Activated T-cell treated with anti-CD3 and anti-CD28 coated beads for 48 hours (primary cell): ENCODE results near the gene AKT3.
"Not testable (repeated sequence)": the region's sequence is repeated elsewhere in the genome, so short reads cannot be mapped to it uniquely, and the experiment has no call there.

Experiments
- DNase-seq: peaks from one replicate; pipeline ENCODE4 v3.0.0-alpha.2; 2020; ENCODE audit warnings: low read depth

Gene AKT3

DNA sequence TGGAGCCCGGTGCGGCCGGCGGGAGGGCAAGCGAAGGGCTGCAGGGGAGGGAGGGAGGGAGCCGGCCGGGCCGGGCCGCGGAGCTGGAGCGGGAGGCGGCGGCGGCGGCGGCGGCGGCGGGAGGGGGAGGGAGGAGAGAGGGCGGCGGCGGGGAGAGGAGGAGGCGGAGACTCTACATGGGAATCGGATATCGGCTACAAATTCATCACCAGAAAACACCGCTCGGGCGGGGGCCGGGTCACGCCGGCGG is at the start of gene AKT3:
Gene AKT3, minus strand, starts transcription at position 42 of the 250 bp plus-strand sequence. CDS start 7,073 bp downstream, outside the sequence.
- no peak for DNase-seq

DNA sequence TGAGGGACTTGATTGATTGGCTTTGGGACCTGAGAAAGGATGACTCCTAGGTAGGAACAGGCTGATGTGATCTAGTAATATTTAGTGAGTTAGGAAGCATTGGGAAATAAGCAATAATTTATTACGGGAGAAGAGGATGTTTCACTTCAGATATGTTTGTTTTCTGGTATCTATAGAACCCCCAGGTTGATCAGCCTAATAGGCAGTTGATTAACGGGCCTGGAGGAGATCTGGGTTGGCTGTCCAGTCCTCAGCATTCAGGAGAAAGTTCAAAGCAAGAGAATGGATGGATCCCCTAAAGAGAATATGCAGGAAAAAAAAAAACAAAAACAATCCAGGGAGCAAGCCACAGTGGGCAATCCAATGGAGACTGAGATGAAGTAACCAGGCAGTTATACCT is 48.2 kb upstream of the AKT3 start:
- no peak for DNase-seq

DNA sequence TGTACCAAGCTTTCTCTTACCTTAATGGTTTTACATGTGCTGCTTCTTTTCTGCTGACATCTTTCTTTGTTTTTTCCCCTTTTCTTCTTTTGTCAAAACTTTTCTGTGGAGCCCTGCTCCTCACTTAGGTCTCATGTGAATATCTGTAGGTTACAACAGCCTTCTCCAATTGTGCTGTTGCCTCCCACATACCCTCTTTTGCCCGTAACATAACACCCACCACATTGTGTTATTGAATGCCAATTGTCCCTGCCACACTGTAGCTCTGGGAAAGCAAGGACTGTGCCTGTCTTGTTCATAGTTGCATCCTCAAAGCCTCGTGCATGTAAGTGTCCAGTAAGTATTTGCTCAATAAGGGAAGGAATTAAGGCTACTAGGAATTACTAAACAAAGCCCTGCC is 46.3 kb upstream of the AKT3 start:
- DNase-seq: no peak

DNA sequence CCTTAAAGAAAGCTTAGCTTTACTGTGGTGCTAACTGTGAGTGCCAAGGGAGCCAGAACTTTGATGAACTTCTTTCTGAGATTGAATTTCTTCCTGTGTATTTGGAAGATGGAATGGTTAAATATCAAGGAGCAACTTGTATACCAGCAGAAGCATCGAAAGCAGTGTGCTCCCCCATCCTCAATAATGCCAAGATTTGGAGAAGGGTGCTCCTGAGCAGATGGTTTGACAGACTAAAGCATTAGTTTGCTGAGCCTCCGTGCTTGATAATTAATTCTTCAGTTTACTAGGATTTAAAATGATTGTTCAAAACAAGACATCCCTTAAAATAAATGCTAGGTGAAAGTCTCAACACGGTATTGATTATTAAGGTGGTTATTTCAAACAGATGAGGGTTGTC is 42.4 kb upstream of the AKT3 start:
- no peak for DNase-seq

DNA sequence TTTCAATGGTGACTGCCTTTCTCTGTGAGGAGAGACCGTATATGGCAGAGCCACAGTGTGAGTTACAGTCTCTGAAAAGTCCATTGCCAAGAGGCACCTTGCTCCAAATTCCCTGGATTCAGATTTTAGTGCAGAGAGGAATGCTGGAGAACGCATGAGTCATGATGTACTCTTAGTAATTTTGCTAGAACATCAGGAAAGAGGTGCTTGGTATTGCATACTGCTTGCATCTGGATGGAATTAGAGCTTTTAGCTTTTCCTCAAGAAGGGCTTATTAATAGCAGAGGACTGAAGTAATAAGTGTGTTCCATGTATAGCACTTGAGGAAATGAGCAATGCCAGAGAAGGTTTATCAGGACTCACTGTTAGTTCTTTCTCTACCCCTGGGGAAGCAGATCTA is 40.5 kb upstream of the AKT3 start:
- no peak for DNase-seq

DNA sequence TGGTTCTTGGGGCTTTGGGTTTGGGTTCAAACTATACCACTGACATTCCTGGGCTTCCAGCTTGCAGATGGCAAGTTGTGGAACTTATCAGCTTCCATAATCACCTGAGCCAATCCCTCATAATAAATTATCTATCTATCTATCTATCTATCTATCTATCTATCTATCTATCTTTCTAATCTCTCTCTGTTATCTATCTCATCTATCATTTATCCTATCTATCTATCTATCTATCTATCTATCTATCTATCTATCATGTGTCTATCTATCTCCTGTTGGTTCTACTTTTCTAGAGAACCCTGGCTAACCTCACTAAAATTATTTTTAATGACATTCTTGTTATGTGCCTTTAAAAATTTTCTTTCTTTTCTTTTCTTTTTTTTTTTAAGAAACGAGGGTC is 35.8 kb upstream of the AKT3 start:
- no peak for DNase-seq

DNA sequence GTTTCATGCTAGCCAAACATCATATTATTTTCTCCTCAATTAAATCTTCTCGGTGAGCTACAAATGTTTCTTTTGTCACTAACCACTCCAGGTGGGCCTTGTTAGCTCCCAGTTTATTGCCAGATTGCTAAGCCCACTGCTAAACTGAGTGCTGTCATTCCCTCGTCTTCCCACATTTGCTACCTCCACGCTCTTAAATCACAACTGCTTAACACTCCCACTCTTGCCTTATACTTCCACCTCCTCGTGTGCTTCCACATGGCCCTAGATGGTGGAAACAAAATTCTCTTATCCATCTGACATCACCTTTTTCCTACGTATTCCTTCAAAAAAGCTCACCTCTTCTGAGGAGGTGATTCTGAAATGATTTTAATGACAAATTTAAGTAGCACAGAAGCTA is 34.6 kb upstream of the AKT3 start:
- DNase-seq: no peak

DNA sequence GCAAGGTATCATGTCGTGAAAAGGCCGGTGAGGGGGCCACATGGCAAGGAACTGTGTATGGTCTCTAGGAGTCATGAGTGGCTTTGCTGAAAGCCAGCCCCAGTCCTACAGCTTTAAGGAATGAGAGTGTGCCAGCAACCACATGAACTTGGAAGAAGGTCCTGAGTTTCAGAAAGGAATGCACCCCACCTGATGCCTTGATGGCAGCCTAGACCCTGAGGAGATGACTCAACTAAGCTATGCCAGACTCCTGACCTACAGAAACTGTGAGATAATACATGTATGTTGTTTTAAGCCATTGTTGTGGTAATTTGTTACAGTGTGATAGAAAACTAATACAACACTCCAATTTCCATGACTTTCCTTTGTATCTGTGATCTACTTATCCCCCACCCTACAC is 33.5 kb upstream of the AKT3 start:
- DNase-seq: no peak

DNA sequence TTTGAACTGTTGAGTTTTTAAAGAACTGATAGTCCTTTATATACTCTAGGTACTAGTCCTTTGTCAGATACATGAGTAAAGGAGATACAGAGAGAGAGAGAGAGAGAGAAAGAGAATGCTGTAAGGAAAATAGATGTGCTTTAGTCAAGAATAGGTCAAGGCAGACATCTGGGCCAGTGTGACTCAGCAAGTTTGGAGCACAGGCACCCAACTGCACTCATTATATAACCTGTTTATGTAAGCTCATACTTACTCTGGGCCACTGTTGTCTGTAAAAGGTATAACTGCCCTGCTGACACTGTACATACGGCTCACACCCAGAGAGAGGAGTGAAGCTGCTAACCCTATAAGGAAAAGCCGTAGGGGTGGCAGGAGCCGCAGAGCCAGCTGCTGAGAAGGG is 32.2 kb upstream of the AKT3 start:
- DNase-seq: no peak

DNA sequence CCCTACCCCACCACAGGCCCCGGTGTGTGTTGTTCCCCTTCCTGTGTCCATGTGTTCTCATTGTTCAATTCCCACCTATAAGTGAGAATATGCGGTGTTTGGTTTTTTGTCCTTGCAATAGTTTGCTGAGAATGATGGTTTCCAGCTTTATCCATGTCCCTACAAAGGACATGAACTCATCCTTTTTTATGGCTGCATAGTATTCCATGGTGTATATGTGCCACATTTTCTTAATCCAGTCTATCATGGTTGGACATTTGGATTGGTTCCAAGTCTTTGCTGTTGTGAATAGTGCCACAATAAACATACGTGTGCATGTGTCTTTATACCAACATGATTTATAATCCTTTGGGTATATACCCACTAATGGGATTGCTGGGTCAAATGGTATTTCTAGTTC is 27.0 kb upstream of the AKT3 start:
- not testable (repeated sequence) for DNase-seq

DNA sequence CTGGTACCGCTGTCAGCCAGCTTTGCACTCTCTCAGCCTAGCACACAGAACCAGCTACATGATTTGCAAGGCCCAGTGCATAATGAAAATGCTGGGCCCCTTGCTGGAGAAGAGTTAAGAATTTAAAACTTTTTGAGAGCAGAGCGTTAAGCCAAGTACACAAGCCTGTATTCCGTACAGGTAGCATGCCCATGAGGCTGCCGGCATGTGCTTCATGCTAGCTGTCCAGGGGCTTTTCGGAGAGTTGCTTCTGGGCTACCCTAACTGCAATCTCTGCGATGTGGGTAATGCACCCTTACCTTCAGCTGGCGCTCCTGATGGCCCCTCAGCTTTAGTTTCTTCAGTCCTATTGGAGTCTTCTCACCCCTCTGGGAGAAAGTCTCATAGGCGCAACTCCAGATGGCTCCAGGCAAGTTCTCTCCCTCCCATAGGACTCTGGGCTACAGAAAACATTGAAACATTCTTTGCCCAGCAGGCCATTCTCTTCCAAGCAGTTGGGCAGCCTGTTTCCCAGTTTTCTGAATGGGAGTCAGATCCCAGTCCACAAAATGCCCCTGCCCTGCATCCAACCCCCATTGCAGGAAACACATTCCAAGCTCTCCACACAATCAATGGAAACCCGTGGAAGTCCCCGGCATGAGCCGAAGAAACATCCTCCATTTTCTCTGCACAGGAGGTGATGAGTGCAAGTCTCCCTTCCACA is 5.7 kb upstream of the AKT3 start:
- no peak for DNase-seq

DNA sequence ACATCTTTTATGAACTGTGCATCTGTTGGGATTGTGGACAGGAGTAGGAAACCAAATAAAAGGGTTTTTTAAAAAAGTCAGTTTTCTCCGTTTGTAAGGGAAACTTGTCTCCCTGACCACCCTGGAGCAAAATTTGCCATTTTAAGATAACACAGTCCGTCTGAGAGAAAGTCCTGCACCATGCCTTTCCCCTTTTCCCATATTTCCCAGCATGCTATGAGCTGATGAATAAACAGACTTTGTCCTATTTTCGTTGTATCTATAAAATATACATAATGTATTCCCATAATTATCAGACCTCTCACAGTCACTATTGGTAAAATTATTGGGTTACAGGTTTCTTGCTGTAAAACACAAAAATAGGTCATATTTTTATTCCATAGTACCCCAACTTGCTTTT is 1.7 kb upstream of the AKT3 start:
- no peak for DNase-seq

DNA sequence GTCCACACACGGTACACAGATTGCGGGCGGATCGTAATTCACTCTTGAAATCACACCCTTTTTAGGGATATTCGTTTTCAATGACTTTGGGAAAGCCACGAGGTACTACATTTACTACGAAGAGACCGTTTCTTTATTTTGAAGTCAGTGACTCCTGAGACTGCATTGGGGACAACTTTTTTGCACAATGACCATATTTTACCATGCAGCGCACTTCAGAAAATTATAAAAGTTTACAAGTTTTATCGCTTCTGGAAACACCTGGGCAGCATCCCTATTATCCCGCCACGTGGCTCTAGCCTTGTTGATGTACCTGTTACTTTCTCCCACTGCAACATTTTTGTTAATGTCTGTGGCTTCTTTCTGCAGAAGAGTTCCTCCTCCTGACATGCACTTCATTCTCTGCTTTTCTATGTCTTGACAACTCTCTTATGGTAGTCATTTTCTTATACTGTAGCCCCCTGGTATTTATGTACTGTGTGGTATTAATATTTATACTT is 1.3 kb upstream of the AKT3 start:
- DNase-seq: no peak

DNA sequence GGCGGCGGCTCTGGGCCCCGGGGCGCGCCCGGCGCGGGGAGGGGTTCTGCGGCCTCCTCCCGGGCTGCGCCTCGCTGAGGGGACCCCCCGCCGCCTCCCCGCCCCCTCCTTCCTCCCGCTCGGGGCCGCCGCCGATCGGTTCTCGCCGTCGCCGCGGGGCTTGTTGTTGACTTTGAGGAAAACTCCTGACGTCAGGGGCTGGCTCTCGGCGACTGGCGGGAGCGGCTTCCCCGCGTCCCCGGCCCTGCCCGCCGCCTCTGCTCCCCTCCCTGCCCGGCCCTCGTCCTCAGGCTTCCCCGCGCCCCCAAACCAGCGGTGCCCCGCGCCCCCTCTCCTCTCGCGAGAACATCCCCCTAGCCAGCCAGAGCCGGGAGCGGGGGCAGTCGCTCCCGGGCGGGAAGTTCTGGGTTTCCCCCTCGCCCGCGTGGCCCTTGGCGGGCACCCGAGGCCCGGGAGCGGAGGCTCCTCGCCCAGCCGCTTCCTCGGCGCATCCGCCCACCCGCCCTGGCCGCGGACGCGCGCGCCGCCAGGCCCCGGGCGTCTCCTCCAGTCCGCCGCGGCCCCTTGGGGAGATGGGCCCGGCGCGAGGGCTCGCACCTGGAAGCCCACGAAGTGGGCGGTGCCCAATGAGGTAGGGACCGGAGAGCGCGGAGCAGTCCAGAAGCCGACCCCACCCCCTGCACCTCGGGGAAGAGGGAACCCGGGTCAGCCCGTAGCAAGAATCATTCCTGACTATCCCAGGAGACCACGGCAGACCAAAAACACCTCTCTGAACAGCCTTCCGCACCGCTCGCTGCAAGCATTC is 611 bp upstream of the AKT3 start:
- DNase-seq: peak; percentile 79

DNA sequence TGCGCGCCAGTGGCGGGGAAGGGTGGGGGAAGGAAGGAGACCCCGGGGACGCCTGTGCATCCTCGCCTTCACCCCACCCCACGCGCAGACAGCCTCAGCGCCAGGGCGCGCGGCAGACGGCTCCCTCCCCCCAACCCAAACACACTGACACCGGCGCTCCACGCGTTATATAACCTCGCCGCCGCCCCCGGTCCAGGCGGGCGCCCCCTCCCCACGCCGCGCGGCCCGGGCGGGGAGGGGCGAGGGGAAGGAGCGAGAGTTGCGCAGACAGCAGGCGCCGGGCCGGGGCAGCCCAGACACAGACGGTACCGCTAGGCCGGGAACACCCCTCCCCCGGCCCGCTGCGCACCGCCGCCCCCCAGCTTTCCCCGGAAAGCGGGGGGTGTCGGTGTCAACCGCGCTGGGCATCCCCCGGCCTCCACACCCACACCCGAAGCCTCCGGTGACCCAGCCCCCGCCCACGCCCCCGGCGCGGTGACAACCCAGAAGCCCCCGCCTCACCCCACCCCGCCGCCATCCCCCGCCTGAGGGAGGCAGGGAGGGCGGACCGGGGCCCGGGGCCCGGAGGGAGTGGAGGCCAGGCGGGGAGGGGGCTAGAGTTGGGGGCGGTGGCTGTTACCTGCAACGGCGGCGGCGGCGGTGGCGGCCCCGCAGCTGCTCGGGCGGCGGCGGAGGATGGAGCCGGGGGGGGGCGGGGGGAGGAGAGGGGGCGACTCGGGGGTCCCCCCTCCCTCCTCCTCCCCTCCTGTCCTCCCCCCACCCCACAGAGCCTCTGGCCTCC is 432 bp downstream of the AKT3 start:
- DNase-seq: peak; percentile 39

DNA sequence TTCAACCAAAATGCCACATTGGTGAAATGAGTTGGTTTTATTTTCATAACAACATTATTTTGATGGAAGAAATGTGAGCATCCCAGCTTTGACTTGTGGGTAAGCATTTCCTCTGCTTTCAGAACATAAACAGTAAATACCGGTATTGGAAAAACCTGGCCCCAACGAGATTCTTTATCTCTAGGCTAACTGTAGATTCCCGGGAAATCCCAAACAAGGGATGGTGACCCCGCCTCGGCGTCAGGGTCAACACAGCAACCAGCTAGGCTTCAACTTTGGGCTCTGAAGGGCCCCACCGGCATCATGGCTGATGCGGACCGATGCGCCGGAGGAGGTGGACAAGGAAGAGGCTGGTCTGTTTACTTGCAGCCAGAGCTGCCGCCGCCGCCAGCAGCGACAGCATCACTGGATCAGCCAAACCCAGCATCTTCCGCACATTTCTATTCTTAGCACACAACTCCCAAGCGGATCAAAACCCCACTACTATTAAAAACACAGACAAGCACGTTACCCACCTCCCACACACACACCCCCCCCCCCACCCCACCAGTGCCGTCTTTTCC is 1.1 kb downstream of the AKT3 start:
- peak; percentile 42 for DNase-seq

DNA sequence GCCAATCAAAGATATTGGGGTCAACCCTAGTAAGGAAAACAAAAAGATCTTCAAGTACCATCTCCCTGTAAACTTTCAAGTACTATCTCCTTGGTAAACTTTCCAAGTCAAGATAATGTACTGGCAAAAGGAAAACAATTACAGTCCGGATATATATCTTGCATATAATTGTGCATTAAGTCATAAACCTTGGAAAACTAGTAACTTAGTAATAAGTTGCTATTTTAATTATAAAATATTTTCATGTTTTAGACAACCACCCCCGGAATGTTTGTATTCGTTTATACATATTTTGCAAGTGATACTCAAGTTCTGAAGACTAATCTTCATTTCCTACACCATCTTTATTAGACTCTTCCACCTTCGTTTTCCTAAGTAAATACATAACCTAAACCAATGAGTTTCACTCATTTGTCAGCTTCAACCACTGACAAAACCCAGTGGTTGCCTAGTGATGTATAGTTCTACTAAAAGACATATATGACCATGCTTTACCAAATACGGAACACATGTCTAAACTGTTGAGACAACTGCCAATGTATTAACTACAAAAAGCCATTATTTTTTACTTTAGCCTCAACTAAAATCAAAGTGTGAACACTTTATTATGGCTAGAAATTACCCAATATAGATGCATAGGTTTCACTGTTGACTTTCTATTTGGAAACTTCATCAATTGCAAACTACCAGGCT is 1.7 kb downstream of the AKT3 start:
- no peak for DNase-seq

DNA sequence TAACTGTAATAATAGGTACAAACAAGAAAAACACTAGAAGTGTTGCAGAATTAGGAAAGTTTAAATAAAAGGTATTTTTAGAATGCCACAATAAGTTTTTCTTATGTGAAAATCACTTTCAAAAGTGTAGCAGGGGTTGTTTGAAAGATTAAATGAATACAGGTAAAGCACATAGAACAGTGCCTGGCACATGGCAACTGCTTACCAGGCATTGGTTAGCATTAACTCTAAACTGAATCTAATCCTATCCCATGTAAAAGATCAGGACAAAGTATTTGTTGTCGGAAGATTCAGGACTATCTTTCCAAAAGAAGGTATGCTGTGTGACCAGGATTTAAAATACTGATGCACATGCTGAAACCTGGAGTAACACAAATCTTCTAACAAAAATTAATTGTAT is 3.3 kb downstream of the AKT3 start:
- DNase-seq: no peak

DNA sequence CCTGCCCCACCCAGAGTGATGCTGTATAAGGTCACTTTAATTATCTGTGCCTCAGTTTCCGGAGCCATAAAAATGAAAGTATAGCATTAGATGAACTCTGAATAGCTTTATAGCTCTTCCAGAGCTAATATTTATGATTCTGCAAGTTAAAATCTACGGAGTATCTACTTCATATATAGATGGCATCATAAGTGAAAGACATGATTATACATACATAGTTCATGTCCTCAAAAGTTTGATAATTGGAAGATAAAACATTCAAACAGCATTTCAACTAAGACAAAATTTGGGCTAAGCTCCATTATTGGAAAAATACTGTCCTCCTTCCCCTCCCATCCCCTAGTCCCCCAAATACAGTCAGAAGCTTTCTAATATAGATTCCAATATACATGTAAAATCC is 4.2 kb downstream of the AKT3 start:
- no peak for DNase-seq

DNA sequence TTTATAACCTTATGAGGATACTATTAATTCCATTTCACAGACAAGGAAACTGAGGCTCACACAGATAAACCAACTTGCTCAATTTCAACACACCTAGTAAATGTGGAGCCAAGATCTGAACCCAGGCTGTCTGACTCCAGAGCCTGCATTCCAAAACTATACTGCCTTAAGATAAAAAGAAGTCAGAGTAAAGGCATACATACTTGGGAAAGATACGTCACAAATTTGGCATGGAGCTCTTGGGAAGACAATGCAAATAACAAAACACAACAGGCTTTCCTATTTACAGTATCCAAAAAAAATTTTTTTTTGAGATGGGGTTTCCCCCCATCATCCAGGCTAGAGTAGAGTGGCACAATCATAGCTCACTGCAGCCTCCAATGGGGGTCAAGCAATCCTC is 5.9 kb downstream of the AKT3 start:
- DNase-seq: no peak

DNA sequence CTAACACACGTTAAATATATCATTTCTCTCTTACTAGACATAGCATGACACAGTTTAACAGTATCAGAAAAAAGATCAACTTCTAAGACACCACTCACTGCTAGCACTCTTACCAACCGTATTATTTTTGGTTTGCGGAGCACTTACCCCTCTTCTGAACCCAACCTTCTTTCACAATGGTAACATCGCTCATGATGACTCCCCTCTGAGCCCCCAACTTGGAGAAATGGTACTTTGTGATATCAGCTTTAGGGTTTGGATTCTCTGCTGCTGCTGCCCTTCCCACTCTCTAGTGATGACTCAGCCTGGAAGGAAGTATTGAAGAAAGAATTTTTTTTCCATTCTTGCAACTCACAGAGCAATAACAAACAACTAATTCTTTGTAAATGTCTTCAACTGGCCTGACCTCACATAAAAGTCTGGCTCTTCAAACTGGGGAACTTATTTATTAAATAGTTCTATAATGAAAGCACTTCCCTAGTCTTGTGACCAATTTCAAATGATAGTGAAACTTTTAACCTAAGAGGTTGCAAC is 7.0 kb downstream of the AKT3 start:
- no peak for DNase-seq

DNA sequence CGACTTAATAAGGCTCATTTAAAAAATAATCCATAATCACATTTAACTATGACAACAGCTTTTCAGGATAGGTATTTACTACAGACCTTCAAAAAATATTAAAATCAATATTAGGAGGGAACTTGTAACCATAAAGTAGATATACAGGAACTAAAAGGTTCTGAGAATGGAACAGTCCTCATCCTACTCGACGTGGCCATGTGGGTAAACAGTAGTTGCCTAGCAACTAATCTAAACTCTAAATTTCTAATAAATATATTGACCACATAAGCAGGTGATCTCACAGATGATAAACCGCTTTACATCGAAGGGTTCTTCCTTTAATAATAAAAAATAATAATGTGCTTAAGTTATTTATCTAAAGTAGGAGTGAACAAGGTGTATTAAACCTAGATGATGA is 7.9 kb downstream of the AKT3 start:
- DNase-seq: no peak
